Endodermal cell (in vitro differentiated cells): ENCODE results near the gene ZC3HAV1L. TPM values are rescaled to one million over a fixed set of nuclear protein-coding genes. Genes with fewer than 3 reads are reported as not detected.
A peak's percentile ranks its signal among the peaks of the same experiment; 100 is the strongest.

Experiments
- DNase-seq: peaks from one replicate; pipeline ENCODE4 v3.0.0-alpha.2; 2017
- H3K27ac ChIP-seq: 2 replicates; pipeline ENCODE4 v1.5.1; 2013; ENCODE audit warnings: mild to moderate bottlenecking, low read depth, low read length, moderate library complexity
- H3K27me3 ChIP-seq: 2 replicates; pipeline ENCODE4 v1.6.1; 2013; ENCODE audit warnings: mild to moderate bottlenecking, low read length, moderate library complexity; ENCODE audit not compliant: insufficient read depth, control insufficient read depth, poor library complexity, severe bottlenecking
- H3K36me3 ChIP-seq: 2 replicates; pipeline ENCODE4 v1.7.0; 2013; ENCODE audit warnings: mild to moderate bottlenecking, low read length, moderate library complexity; ENCODE audit not compliant: control insufficient read depth, insufficient read depth
- H3K4me1 ChIP-seq: one replicate; pipeline ENCODE4 v1.7.0; 2013; ENCODE audit warnings: low read length; ENCODE audit not compliant: control insufficient read depth, insufficient read depth
- H3K4me3 ChIP-seq: 2 replicates; pipeline ENCODE4 v1.5.1; 2013; ENCODE audit warnings: mild to moderate bottlenecking, low read length, moderate library complexity
- H3K9ac ChIP-seq: 2 replicates; pipeline ENCODE4 v1.6.1; 2013; ENCODE audit warnings: mild to moderate bottlenecking, low read length, moderate library complexity; ENCODE audit not compliant: poor library complexity, severe bottlenecking; ENCODE audit errors: extremely low read depth
- H3K9me3 ChIP-seq: 2 replicates; pipeline ENCODE4 v1.6.1; 2013; ENCODE audit warnings: mild to moderate bottlenecking, low read length, moderate library complexity; ENCODE audit not compliant: control insufficient read depth
- H3K27ac Mint-ChIP-seq: 2 replicates; pipeline ENCODE4 v1.8.0; 2020; ENCODE audit warnings: mixed read lengths
- H3K27me3 Mint-ChIP-seq: 2 replicates; pipeline ENCODE4 v1.8.0; 2021; ENCODE audit warnings: mild to moderate bottlenecking, mixed read lengths; ENCODE audit not compliant: insufficient read depth
- H3K36me3 Mint-ChIP-seq: 2 replicates; pipeline ENCODE4 v1.8.0; 2020; ENCODE audit warnings: low read depth, mixed read lengths
- H3K4me1 Mint-ChIP-seq: 2 replicates; pipeline ENCODE4 v1.8.0; 2020; ENCODE audit warnings: mixed read lengths
- H3K4me3 Mint-ChIP-seq: 2 replicates; pipeline ENCODE4 v1.8.0; 2020; ENCODE audit warnings: mild to moderate bottlenecking, moderate library complexity, mixed read lengths
- H3K9me3 Mint-ChIP-seq: 2 replicates; pipeline ENCODE4 v1.8.0; 2020; ENCODE audit warnings: mild to moderate bottlenecking, mixed read lengths
- WGBS, 2 experiments: methylation state at CpG; one replicate each; pipeline versions ENCODE4 v1.1.5 to v1.1.7; 2013; ENCODE audit warnings: missing lambda C conversion rate in 2 of 2, mixed read lengths in 1 of 2; ENCODE audit not compliant: insufficient coverage in 1 of 2, insufficient read length in 1 of 2; 5-methylcytosine and 5-hydroxymethylcytosine counted together
- total RNA-seq, 2 donors: library from RNA; stranded (reverse); fragmentation: NEBNext Ultra II Directional in 1 of 2; extraction: Animal tissue kit (Norgen Biotek cat#: 25700) in 1 of 2; gene quantifications; 2 replicates in 1 of 2; 3 replicates in 1 of 2; pipeline ENCODE4 v1.2.1, GENCODE V29; 2021
- TF ChIP-seq, protein P1 (sequence below): fragments of 200-600 bp; sonication (generic); conservative IDR thresholded peaks from 2 replicates; pipeline ENCODE4 v1.5.0; 2021; ENCODE audit warnings: antibody characterized with exemption, mild to moderate bottlenecking

ZC3HAV1L gene
- total RNA-seq, 2 donors from 2014 or later, result 9.7 to 10.9 TPM

DNA sequence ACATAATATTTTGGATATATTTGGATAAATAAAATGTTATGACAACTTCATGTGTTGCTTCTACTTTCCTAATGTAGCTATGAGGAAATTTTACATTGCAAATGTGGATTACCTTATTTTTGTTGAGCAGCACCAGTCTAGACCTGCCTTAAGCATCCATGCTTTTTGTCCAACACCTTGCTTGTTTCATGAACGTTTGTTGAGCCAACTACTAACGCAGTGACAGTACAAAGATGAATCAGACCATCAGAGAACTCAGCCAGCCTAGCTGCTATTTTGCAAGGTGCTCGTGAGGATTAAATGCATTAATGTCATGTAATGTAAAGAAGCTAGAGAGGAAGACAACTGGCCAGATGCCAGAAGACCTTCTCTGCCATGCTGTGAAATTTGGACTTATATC, 1.1 kb upstream of the ZC3HAV1L start:
- Mint-ChIP-seq H3K27ac (no peak overlapping the region), H3K4me1 (peaks cover 16% of the 10 kb centered on the region), H3K9me3 (no peaks in the 10 kb centered on the region), H3K36me3 (peaks cover 20% of the 10 kb centered on the region), H3K27me3 (peaks cover 2% of the 10 kb centered on the region), H3K4me3 (peak overlapping the region; percentile 70)
- H3K9ac ChIP-seq, result no peak overlapping the region
- H3K36me3 ChIP-seq, result peaks cover 4% of the 10 kb centered on the region
- no peak overlapping the region for H3K27ac ChIP-seq
- DNase-seq, result no peak
- 88 to 92% methylated on average over 2 to 3 of the region's 3 CpGs for WGBS, 2 experiments
- H3K9me3 ChIP-seq, result no peaks in the 10 kb centered on the region
- TF ChIP-seq, protein P1, sequence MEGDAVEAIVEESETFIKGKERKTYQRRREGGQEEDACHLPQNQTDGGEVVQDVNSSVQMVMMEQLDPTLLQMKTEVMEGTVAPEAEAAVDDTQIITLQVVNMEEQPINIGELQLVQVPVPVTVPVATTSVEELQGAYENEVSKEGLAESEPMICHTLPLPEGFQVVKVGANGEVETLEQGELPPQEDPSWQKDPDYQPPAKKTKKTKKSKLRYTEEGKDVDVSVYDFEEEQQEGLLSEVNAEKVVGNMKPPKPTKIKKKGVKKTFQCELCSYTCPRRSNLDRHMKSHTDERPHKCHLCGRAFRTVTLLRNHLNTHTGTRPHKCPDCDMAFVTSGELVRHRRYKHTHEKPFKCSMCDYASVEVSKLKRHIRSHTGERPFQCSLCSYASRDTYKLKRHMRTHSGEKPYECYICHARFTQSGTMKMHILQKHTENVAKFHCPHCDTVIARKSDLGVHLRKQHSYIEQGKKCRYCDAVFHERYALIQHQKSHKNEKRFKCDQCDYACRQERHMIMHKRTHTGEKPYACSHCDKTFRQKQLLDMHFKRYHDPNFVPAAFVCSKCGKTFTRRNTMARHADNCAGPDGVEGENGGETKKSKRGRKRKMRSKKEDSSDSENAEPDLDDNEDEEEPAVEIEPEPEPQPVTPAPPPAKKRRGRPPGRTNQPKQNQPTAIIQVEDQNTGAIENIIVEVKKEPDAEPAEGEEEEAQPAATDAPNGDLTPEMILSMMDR, result no peak
- H3K4me3 ChIP-seq, result no peak overlapping the region
- peaks cover 6% of the 10 kb centered on the region for H3K27me3 ChIP-seq
- H3K4me1 ChIP-seq, result no peaks in the 10 kb centered on the region

DNA sequence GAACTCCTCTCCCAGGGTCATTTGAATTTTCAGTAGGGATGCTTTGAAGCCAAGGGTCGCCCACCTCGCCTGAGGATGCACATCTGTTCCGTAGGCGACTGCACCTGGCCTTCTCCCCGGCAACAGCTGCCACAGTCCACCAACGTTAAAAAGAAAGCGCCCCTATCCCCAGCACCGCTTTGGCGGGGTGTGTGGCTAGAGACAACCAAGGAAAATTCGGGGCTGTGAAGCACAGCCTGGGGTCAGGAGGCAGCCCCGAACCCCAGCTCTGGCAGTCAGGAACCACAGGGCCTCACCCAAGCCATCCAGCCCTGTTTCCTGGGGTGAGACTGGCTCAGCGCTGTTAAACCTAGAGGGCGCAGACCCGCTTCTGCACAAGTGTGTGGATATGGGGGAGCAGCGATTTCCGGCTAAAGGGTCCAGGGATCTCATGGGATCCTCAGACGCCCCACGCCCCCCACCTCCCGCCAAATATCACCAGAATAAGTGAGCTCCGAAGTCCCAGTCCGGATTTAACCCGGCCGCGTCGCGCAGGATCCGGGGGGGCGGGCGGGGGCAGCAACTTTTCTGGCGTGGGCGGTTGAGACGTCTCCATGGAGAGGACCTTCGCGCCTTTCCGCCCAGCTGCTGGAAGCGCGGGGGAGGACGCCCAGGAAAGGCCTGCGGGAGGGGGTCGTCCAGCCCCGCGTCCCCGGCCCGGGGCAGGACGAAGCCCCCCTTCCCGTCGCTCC, 822 bp downstream of the ZC3HAV1L start:
- Mint-ChIP-seq H3K4me1 (peaks cover 10% of the 10 kb centered on the region), H3K9me3 (no peaks in the 10 kb centered on the region), H3K4me3 (peak overlapping the region; percentile 70), H3K27ac (no peak overlapping the region), H3K27me3 (peaks cover 2% of the 10 kb centered on the region), H3K36me3 (peaks cover 32% of the 10 kb centered on the region)
- Histone ChIP-seq H3K9ac (peak overlapping the region; percentile 25), H3K27me3 (peaks cover 6% of the 10 kb centered on the region), H3K9me3 (no peaks in the 10 kb centered on the region), H3K27ac (no peak overlapping the region), H3K4me3 (peak overlapping the region; percentile 60), H3K36me3 (peaks cover 4% of the 10 kb centered on the region), H3K4me1 (no peaks in the 10 kb centered on the region)
- TF ChIP-seq, protein P1, result no peak
- 45 to 82% methylated on average over 16 to 47 of the region's 47 CpGs for WGBS, 2 experiments
- peak; percentile 71 for DNase-seq

DNA sequence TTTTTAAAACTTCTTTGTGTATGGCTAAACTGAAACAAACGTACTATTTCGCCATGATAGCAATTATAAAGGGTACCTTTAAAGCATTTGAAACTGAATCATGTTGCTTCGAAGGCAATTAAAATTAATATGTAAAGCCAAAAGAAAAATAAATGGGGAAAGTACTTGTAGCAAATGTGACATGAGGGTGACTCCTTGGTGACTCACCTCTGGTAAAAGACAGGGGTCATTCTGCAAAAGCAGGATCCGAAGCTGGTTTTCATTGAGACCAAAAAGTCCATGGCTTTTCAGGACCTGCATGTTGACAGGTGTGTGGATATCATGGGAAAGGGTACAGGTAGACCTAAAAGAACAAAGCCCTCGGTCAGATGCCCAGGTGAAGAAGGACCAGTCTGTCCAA, 1.5 kb downstream of the ZC3HAV1L start:
- H3K4me1 Mint-ChIP-seq, result peaks cover 10% of the 10 kb centered on the region
- WGBS, 2 experiments, result 92 to 93% methylated on average over 5 of the region's 5 CpGs

More for the DNA sequence above, 1.5 kb downstream of the ZC3HAV1L start:
- peaks cover 2% of the 10 kb centered on the region for H3K27me3 Mint-ChIP-seq
- H3K9me3 Mint-ChIP-seq, result no peaks in the 10 kb centered on the region
- Histone ChIP-seq H3K27me3 (peaks cover 6% of the 10 kb centered on the region), H3K4me3 (no peak overlapping the region), H3K9ac (no peak overlapping the region), H3K4me1 (no peaks in the 10 kb centered on the region), H3K27ac (no peak overlapping the region), H3K36me3 (peaks cover 4% of the 10 kb centered on the region), H3K9me3 (no peaks in the 10 kb centered on the region)
- H3K36me3 Mint-ChIP-seq, result peaks cover 39% of the 10 kb centered on the region
- DNase-seq, result no peak
- TF ChIP-seq, protein P1, result no peak
- peak overlapping the region; percentile 70 for H3K4me3 Mint-ChIP-seq
- H3K27ac Mint-ChIP-seq, result no peak overlapping the region
